Activated T-cell treated with anti-CD3 and anti-CD28 coated beads, Interleukin-2, amount 50 U/mL, for 24 hours (primary cell): ENCODE measurements around the gene TPPP.
"Not testable (repeated sequence)": the region's sequence is repeated elsewhere in the genome, so short reads cannot be mapped to it uniquely, and the experiment has no call there.

Experiments
- DNase-seq: peaks from one replicate; pipeline ENCODE4 v3.0.0-alpha.2; 2020
- H3K27ac Mint-ChIP-seq: 2 replicates; pipeline ENCODE4 v1.8.0; 2020; ENCODE audit warnings: mild to moderate bottlenecking, mixed read lengths
- H3K27me3 Mint-ChIP-seq: 2 replicates; pipeline ENCODE4 v1.8.0; 2020; ENCODE audit warnings: mixed read lengths
- H3K36me3 Mint-ChIP-seq: 2 replicates; pipeline ENCODE4 v1.8.0; 2020; ENCODE audit warnings: low read depth, mixed read lengths
- H3K4me1 Mint-ChIP-seq: 2 replicates; pipeline ENCODE4 v1.8.0; 2020; ENCODE audit warnings: low read depth, mixed read lengths
- H3K4me3 Mint-ChIP-seq: 2 replicates; pipeline ENCODE4 v1.8.0; 2020; ENCODE audit warnings: mild to moderate bottlenecking, moderate library complexity, mixed read lengths
- H3K9me3 Mint-ChIP-seq: 2 replicates; pipeline ENCODE4 v1.8.0; 2020; ENCODE audit warnings: mixed read lengths

TPPP gene

DNA sequence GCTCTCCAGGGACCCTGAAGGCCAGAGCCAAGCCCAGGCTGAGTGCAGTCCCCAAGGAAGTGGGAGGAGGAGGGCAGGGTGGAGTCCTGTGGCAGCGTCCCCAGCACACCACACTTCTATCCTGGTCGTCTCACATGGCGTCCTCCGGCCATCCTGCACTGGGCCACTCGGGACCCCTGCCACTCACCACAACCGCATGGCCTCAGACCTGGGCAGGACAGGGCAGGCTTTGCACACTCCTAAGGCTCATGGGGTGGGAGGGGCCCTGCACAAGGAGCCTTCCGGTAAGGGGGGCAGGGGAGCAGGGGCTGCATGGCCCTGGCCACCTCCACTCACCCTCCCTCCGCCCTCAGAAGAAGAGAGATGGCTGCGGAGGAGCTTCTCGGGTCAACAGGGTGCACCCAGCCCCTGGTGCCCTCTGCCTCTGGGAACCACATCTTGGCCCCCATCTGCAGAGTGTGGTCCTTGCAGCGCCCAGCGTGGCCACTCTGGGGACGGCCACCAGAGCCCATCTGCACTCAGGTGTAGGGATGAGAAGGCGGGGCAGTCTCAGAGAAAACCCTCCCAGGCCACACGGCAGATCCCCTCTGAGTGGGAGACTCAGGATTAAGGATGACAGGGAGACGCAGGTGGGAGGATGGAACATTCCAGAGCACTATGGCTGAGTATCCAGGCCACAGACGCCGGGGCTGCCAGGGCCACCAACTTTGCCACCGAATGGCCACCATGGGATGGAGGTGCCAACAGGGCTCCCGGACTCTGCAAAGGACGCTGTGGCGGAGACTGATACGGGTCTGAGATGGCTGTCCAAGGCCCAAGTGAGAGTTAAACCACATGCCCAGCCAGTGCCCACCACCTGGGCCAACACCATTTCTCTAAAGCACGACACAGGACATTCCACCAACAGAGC is 7.6 kb downstream of the TPPP start:
- Mint-ChIP-seq H3K4me3 (no peak overlapping the region), H3K36me3 (no peaks in the 10 kb centered on the region), H3K9me3 (no peaks in the 10 kb centered on the region), H3K27me3 (peaks cover 5% of the 10 kb centered on the region), H3K27ac (no peak overlapping the region), H3K4me1 (no peaks in the 10 kb centered on the region)
- DNase-seq = no peak

DNA sequence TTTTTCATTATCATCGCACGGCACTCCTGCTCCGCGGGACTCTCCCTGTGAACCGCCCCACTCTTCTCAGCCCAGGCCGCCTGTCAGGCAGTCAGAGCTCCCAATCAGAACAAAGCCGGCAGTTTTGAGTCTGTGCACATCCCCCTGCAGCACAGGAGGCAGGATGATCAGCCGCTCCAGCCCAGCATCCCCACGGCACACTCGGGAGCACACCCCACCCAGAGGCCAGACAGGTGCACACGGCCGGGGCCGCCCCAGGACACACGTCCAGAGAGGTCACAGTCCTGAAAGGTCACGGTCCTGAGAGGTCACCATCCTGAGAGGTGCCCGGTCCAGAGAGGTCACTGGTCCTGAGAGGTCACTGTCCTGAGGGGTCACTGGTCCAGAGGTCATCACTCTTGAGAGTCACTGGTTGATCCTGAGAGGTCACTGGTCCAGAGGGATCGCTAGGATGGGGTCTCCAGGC is 8.4 kb downstream of the TPPP start:
- peaks cover 5% of the 10 kb centered on the region for H3K27me3 Mint-ChIP-seq
- H3K36me3 Mint-ChIP-seq = no peaks in the 10 kb centered on the region
- H3K4me1 Mint-ChIP-seq = no peaks in the 10 kb centered on the region
- no peak overlapping the region for H3K4me3 Mint-ChIP-seq
- H3K9me3 Mint-ChIP-seq = no peaks in the 10 kb centered on the region
- no peak overlapping the region for H3K27ac Mint-ChIP-seq
- DNase-seq = no peak

DNA sequence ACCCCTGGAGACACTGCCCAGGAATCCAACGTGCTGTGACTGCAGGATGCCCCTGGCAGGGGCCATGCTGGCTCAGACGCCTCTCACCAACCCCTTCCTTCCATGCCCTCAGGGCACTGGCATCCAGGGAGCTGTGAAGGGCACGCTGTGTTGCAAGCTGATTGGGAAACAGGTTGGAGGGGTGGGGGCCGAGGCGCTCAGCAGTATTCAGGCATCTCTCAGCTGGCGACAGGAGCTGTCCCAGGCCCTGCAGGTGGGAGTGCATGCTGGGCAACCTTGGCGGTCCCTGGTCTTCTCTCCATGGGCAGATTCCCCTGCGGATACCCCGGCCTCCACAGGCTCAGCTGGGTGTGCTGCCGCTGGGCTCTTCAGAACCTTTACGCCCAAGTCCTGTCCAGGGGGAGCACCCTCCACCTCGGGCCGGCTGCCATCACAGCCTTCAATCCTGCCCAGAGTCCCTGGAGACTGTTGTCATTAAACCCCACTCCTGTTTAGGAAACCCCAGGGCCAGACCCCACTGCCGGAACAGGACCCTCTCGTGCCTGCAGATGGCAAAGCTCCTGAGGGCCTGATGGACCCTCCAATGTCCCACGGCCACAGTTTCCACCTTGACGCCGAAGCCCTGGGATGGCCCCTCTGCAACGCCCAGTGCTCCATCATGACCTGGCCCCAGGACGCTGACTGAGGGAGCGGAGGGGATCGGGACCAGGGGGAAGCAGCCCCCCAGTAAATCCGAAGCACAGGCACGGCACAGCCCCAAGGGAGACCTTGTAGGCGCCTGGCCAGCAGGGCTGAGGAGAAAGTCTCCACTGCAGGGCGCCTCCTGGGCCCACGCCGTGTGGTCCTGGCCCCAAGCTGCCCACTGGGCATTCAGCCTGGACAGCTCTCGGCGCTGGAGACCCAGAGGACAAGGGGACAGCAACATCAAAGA is 9.3 kb downstream of the TPPP start:
- no peaks in the 10 kb centered on the region for H3K36me3 Mint-ChIP-seq
- H3K4me1 Mint-ChIP-seq = no peaks in the 10 kb centered on the region
- peaks cover 5% of the 10 kb centered on the region for H3K27me3 Mint-ChIP-seq
- H3K4me3 Mint-ChIP-seq = no peak overlapping the region
- DNase-seq = no peak
- no peaks in the 10 kb centered on the region for H3K9me3 Mint-ChIP-seq
- H3K27ac Mint-ChIP-seq = no peak overlapping the region

DNA sequence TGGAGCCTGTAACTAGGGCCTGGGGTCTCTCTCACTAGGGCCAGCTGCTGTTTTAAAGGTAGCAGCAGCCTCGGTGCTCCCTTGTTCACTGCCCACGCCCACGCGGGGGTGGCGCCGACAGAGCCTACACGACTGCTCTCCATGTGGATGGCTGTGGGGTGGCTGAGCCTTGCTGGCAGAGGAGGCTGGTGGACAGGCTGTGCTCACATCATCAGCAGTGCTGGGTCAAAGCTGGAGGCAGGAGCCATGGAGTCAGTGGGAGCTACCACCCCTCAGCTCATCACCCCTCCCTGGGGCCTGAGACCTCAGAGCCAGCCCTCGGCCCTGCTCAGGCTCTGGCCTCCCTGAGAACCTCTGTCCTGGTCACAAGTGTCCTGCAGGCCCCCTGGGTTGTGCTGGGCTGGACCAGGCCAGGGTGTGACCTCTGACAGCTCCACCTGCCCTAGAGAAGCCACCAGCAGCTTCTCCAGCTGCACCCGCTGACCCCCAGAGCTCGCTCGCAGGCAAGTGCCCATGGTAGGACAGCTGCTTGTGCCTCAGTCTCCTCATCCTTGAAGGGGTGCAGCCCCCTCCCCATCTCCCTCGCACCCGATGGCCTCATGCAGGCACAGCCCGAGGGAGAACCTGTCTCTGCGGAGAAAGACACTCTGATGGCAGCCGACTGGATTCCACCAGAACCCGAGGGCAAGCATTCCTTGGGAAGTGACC is 10.3 kb downstream of the TPPP start:
- H3K27me3 Mint-ChIP-seq, H3K4me3 Mint-ChIP-seq, H3K27ac Mint-ChIP-seq: not testable (repeated sequence)

DNA sequence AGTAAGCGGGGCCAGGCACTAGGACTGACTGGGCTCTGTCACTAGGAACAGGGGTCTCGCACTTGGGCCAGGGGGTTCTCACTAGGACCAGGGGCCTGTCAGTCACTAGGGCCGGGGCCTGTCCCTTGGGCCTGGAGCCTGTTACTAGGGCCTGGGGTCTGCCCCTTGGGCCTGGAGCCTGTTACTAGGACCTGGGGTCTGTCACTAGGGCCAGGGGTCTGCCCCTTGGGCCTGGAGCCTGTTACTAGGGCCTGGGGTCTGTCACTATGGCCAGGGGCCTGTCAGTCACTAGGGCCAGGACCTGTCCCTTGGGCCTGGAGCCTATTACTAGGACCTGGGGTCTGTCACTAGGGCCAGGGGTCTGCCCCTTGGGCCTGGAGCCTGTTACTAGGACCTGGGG is 10.9 kb downstream of the TPPP start:
- H3K9me3 Mint-ChIP-seq, H3K4me3 Mint-ChIP-seq, H3K27ac Mint-ChIP-seq, H3K36me3 Mint-ChIP-seq, H3K27me3 Mint-ChIP-seq, H3K4me1 Mint-ChIP-seq, DNase-seq: not testable (repeated sequence)

More for the DNA sequence above, 10.3 kb downstream of the TPPP start:
- not testable (repeated sequence) for H3K36me3 Mint-ChIP-seq, H3K4me1 Mint-ChIP-seq, DNase-seq, H3K9me3 Mint-ChIP-seq

DNA sequence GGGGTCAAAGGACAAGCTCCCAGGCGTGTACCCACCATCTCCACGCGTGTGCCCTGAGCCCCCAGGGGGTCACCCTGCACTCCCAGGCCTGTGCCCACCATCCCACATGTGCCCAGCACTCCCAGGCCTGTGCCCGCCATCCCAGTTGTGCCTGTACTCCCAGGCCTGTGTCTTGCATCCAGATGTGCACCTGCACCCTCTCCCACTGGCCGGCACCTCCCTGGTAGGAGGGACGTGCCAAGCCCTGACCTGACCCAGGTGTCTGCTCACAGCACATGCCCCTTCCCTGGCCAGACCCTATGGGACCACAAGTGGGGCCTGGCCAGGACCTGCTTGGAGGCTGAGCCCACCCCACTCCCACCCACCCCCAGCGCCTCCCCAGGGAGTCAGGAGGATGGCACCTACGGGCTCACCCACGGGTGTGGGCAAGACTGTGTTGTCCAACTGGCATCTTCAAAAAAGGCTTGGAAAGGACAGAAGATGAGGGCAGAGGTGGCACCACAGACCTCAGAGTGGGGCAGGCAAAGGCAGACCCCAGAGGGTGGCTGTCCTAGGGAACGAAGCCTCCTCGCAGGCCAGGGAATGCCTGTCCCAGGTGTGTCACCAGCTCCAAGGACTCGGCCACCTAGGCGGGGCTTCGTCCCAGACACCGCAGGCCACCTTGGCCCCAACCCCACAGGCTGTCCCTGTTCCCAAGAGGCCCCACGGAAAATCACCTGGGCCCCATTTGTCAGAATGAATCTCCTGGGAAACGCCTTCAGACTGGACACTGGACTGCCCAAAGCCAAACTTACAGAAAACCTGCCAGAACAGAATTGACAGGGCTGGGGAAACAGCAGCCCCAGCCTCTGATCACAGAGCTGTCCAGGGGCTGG is 11.6 kb downstream of the TPPP start:
- not testable (repeated sequence) for H3K9me3 Mint-ChIP-seq, H3K36me3 Mint-ChIP-seq, H3K27me3 Mint-ChIP-seq, H3K4me3 Mint-ChIP-seq, H3K4me1 Mint-ChIP-seq, H3K27ac Mint-ChIP-seq, DNase-seq

DNA sequence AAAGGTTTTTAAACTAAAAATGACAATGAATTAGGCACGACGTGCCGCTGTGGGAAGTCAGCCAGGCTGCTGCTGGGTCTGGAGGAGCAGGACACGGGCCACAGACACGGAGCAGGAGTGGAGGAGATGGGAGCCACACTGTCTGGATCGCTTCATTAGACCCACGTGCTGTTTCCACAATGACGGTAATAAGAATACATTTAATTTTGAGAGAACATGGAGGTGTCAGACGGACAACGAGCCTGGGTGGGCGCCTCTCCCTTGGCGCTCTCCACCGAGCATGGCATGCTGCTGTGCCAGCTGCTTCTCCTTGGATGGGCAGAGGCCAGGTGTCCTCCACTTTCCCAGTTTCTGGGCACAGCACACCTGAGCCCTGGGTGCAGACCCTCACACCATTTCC is 12.3 kb downstream of the TPPP start:
- DNase-seq, H3K27ac Mint-ChIP-seq, H3K36me3 Mint-ChIP-seq, H3K9me3 Mint-ChIP-seq, H3K4me3 Mint-ChIP-seq, H3K4me1 Mint-ChIP-seq: not testable (repeated sequence)
- H3K27me3 Mint-ChIP-seq = peaks cover 11% of the 10 kb centered on the region

DNA sequence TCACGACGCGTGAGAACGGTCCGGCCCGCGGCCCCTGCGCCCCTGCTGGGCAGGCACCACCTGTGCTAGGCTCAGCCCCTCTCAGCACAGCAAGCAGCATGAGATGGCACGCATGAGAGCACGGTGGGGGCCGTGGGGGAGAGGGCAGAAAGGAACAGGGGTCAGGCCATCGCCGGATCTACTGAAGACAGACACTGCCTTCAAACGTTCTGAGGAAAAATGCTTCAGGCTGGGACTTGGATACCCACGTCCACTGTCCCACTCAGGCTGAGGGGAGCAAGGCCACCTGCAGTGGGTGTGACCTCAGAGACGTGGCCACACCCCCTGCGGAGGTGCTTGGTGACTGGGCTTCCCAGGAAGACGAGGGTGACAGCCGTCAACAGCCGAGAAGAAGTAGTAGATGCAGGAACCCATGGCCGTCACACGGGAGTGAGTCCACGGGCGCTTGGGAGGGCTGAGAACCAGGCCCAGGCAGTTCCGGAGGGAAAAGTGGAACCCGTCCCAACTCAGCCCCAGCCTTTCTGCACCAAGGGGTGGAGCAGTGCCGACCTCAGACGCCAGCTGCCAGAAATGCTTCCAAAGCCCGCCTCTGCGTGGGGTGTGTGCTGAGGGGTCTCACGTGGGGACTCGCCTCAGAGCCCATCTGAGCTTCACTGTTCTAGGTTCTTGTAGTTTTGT is 12.9 kb downstream of the TPPP start:
- not testable (repeated sequence) for H3K4me1 Mint-ChIP-seq, H3K9me3 Mint-ChIP-seq, DNase-seq, H3K27ac Mint-ChIP-seq, H3K4me3 Mint-ChIP-seq, H3K36me3 Mint-ChIP-seq
- H3K27me3 Mint-ChIP-seq = peaks cover 11% of the 10 kb centered on the region

DNA sequence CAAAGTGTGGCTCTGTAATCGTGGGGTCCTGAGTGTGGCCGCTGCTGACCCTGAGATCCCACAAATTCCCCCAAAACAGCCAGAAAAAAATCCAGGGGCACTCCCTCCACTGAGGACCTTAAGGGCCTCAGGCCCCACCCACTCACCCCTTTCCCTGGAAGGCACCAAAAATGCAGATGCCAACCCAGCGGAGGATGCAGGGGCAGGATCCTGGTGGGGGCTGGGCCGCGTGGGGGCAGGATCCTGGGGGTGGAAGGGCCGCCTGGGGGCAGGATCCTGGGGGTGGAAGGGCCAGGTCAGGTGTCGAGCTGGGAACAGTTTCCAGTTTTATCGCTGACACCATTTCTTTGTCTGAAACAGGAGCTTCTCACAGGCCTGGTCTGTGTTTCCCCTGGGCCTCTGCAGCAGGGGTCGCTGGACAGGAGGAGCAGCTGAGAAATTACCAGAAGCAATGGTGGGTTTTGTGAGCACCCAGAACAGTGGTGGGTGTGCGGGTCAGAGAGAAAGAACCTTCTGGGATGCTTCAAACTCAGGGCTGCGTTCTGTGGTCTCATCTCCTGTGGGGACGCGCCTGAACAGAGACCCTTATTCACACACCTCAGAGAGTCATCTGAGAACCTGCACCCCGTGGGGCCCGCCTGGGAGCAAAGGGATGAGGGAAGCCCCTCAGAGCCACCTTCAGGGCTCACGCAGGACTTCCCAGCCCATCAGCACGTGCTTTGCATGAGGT is 13.8 kb downstream of the TPPP start:
- H3K4me1 Mint-ChIP-seq, H3K4me3 Mint-ChIP-seq, DNase-seq, H3K9me3 Mint-ChIP-seq, H3K27me3 Mint-ChIP-seq, H3K36me3 Mint-ChIP-seq, H3K27ac Mint-ChIP-seq: not testable (repeated sequence)

DNA sequence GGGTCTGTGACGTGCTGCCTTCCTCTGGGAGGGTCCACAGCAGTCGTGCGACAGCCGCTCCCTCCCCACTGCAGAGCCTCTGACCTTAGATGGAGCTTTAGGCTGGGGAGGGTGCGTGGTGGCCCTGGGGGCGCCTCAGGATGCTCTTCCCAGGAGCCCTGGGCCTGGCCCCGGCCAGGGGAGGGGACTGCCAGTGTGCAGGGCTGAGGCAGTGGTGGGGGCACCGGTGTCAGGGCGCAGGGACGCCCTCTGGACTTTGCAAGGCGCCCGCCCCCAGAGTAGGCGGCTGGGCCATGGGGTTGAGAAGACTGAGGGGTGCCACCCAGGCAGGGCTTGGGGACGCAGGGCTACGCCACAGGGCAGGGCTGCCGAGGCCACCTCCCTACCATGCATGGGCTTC is 14.6 kb downstream of the TPPP start:
- not testable (repeated sequence) for H3K27me3 Mint-ChIP-seq, DNase-seq, H3K9me3 Mint-ChIP-seq, H3K27ac Mint-ChIP-seq, H3K4me3 Mint-ChIP-seq, H3K36me3 Mint-ChIP-seq, H3K4me1 Mint-ChIP-seq

DNA sequence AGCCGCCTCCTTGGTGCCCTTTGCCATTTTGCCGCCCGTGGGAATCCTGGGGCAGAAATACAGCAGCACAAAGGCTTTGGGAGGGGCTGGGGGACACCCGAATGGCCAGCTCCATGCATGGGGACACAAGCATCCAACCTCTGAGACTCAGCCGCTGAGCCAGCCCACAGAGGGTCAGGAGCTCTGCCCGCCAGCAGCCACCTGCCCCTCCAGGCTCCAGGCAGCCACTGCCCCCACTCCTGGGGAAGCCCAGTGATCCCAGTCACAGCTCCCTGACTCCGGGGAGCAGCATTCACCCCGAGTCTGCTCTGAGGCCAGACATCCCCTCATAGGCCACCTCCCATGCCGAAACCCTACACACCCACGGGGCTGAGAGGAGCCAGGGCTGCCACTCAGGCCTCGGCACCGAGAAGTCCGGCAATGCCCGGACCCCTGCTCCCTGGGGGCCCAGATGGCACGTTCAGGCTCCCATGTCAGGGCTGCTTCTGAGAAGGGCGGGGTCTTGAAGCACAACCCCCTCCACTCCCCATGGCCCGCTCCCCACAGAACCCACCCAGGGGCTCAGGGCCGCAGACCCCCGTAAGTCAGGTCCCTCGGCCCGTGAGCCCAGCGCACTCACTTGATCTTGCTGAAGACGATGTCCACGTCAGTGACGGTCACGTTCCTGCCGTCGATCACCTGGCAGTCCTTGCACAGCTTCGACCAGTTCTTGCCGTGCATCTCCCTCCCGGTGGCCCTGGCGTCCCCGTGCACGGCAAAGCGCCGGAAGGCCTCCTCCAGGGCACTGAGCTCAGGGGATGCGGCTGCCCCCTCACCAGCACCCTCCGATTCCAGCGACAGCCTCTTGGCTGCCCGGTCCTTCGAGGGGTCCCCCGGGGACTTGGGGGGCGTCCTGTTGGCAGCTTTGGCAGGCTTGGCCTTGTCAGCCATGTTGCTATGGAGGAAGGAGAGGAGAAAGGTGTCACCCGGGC is 15.7 kb downstream of the TPPP start:
- H3K4me1 Mint-ChIP-seq = peaks cover 12% of the 10 kb centered on the region
- DNase-seq = peak; percentile 30
- peaks cover 12% of the 10 kb centered on the region for H3K27me3 Mint-ChIP-seq
- peak overlapping the region; percentile 44 for H3K27ac Mint-ChIP-seq
- H3K4me3 Mint-ChIP-seq = no peak overlapping the region
- no peaks in the 10 kb centered on the region for H3K36me3 Mint-ChIP-seq
- no peaks in the 10 kb centered on the region for H3K9me3 Mint-ChIP-seq

DNA sequence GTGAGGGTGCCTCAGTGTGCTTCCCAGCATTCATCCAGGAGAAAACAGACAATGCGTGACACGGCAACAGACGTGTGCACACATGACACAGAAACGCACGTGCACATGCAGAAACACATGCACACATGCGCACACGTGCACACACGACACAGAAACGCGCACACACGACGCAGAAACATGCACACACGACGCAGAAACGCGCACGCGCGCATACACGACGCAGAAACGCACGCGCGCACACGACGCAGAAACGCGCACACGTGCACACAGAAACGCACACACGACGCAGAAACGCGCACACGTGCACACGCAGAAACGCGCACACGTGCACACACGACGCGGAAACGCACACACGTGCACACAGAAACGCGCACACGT is 16.5 kb downstream of the TPPP start:
- no peak overlapping the region for H3K4me3 Mint-ChIP-seq

More for the DNA sequence above, 16.5 kb downstream of the TPPP start:
- Mint-ChIP-seq H3K4me1 (peaks cover 16% of the 10 kb centered on the region), H3K9me3 (no peaks in the 10 kb centered on the region), H3K27ac (no peak overlapping the region), H3K27me3 (peaks cover 12% of the 10 kb centered on the region), H3K36me3 (no peaks in the 10 kb centered on the region)
- no peak for DNase-seq
